ENCODE results near the gene TNS1. TPM values are rescaled to one million over a fixed set of nuclear protein-coding genes. Genes with fewer than 3 reads are reported as not detected.

TNS1 gene
- total RNA-seq, 4 donors from 2014 or later: 461 to 648 (median 565) TPM

- Histone ChIP-seq H3K9me3 (no peaks in the 10 kb centered on the region), H3K36me3 (peaks cover 0 to 77% (median 5%) of the 10 kb centered on the region in 3 donors), H3K4me1 (peaks cover 0 to 82% (median 17%) of the 10 kb centered on the region in 4 donors), H3K27me3 (no peaks in the 10 kb centered on the region), H3K27ac (peak overlapping the region in 2 of 4 donors; percentile 74 to 84), H3K4me3 (no peak overlapping the region)
- WGBS, 2 donors: 65 to 76% methylated on average over 4 of the region's 4 CpGs
- peak in 1 of 2 donors; percentile 12 for DNase-seq (ENCODE audit: low spot score in 2 of 2)
- TF ChIP-seq POLR2A (IDR thresholded peaks at IDR 0.05): no peak
- TF ChIP-seq CTCF (IDR thresholded peaks at IDR 0.05): no peak
- TF ChIP-seq EP300 (IDR thresholded peaks at IDR 0.05): no peak
Observed at GRCh38 chr2:217802266-217802665, 200.5 kb downstream of the TNS1 start.

GRCh38 chr2:217801711-217802110 lies 201.1 kb downstream of the TNS1 start:
- no peak overlapping the region for H3K4me3 ChIP-seq
- peaks cover 0 to 71% (median 5%) of the 10 kb centered on the region in 3 donors for H3K36me3 ChIP-seq
- H3K27ac ChIP-seq: peak overlapping the region in 3 of 4 donors; percentile 10 to 84 (median 74)
- no peaks in the 10 kb centered on the region for H3K9me3 ChIP-seq
- 45 to 50% methylated on average over 8 of the region's 8 CpGs for WGBS, 2 donors
- H3K27me3 ChIP-seq: no peaks in the 10 kb centered on the region
- DNase-seq (ENCODE audit: low spot score in 2 of 2): peak in 1 of 2 donors; percentile 11
- no peak for TF ChIP-seq EP300 (IDR thresholded peaks at IDR 0.05)
- TF ChIP-seq CTCF (IDR thresholded peaks at IDR 0.05): no peak
- no peak for TF ChIP-seq POLR2A (IDR thresholded peaks at IDR 0.05)
- H3K4me1 ChIP-seq: peaks cover 0 to 82% (median 19%) of the 10 kb centered on the region in 4 donors

GRCh38 chr2:217801115-217801531 lies 201.7 kb downstream of the TNS1 start:
- no peak overlapping the region for H3K4me3 ChIP-seq
- peak overlapping the region in 3 of 4 donors; percentile 10 to 84 (median 74) for H3K27ac ChIP-seq
- 39 to 44% methylated on average over 11 of the region's 11 CpGs for WGBS, 2 donors
- no peaks in the 10 kb centered on the region for H3K27me3 ChIP-seq
- H3K36me3 ChIP-seq: peaks cover 0 to 65% (median 2%) of the 10 kb centered on the region in 3 donors
- peaks cover 0 to 82% (median 18%) of the 10 kb centered on the region in 4 donors for H3K4me1 ChIP-seq
- no peaks in the 10 kb centered on the region for H3K9me3 ChIP-seq
- DNase-seq (ENCODE audit: low spot score in 2 of 2): peak in 1 of 2 donors; percentile 12
- TF ChIP-seq CTCF (IDR thresholded peaks at IDR 0.05): peak in 2 of 5 experiments; percentile 8 to 13
- no peak for TF ChIP-seq EP300 (IDR thresholded peaks at IDR 0.05)

- no peak for DNase-seq (ENCODE audit: low spot score in 2 of 2)
- no peaks in the 10 kb centered on the region for H3K27me3 ChIP-seq
- H3K4me3 ChIP-seq: no peak overlapping the region
- H3K9me3 ChIP-seq: no peaks in the 10 kb centered on the region
- H3K4me1 ChIP-seq: peaks cover 0 to 82% (median 15%) of the 10 kb centered on the region in 4 donors
- TF ChIP-seq CTCF (IDR thresholded peaks at IDR 0.05) (no peak), EP300 (IDR thresholded peaks at IDR 0.05) (no peak), POLR2A (IDR thresholded peaks at IDR 0.05) (no peak)
- peaks cover 0 to 61% (median 0%) of the 10 kb centered on the region in 3 donors for H3K36me3 ChIP-seq
- H3K27ac ChIP-seq: peak overlapping the region in 2 of 4 donors; percentile 74 to 84
- 61 to 79% methylated on average over 10 of the region's 10 CpGs for WGBS, 2 donors
Observed at GRCh38 chr2:217800433-217801114, 202.2 kb downstream of the TNS1 start.

All from tibial nerve (tissue), 4 donors.